ENCODE results near the gene CAMK1D.

DNA sequence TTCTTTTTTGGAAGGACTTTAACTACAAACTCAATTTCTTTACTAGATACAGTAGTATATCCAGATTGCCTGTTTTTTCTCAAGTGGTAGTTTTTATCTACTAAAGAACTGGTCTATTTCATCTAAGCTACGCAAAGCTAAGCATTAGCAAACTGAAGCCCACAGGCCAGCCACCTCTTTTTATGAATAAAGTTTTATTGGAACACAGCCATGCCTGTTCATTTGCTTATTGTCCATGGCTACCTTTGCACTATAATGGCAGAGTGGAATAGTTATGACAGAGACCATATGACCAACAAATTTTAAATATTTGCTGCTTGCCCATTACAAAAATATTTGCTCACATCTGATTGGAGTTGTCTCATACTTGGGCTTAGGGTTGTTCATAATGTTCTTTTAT is 168.7 kb downstream of the CAMK1D start:
- TF ChIP-seq, protein P1, sequence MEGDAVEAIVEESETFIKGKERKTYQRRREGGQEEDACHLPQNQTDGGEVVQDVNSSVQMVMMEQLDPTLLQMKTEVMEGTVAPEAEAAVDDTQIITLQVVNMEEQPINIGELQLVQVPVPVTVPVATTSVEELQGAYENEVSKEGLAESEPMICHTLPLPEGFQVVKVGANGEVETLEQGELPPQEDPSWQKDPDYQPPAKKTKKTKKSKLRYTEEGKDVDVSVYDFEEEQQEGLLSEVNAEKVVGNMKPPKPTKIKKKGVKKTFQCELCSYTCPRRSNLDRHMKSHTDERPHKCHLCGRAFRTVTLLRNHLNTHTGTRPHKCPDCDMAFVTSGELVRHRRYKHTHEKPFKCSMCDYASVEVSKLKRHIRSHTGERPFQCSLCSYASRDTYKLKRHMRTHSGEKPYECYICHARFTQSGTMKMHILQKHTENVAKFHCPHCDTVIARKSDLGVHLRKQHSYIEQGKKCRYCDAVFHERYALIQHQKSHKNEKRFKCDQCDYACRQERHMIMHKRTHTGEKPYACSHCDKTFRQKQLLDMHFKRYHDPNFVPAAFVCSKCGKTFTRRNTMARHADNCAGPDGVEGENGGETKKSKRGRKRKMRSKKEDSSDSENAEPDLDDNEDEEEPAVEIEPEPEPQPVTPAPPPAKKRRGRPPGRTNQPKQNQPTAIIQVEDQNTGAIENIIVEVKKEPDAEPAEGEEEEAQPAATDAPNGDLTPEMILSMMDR (IDR thresholded peaks at IDR 0.05; ENCODE audit: poor library complexity): no peak
- TF ChIP-seq EZH2 (IDR thresholded peaks at IDR 0.05; ENCODE audit: borderline replicate concordance) (no peak), EZH2phosphoT487 (IDR thresholded peaks at IDR 0.05; ENCODE audit: low read depth, severe bottlenecking, unreplicated experiment) (no peak)

Data from hepatocyte (in vitro differentiated cells).